ENCODE results near the gene EXOSC7. TPM values are rescaled to one million over a fixed set of nuclear protein-coding genes. Genes with fewer than 3 reads are reported as not detected.

EXOSC7 gene
- total RNA-seq, 1 donor from 2014 or later: 54.6 TPM

GRCh38 chr3:44992555-44993470 is 16.8 kb downstream of the EXOSC7 start:
- intact Hi-C loops (cut with micrococcal nuclease): no loop called here

- intact Hi-C loops (cut with micrococcal nuclease): no loop called here
Observed at GRCh38 chr3:44993471-44994205, 17.6 kb downstream of the EXOSC7 start.

GRCh38 chr3:44995142-44995770 is 19.2 kb downstream of the EXOSC7 start:
- intact Hi-C loops (cut with micrococcal nuclease): no loop called here

- intact Hi-C loops (cut with micrococcal nuclease): no loop called here
Observed at GRCh38 chr3:44996556-44996969, 20.5 kb downstream of the EXOSC7 start.

GRCh38 chr3:44999782-45000181 is 23.7 kb downstream of the EXOSC7 start:
- intact Hi-C loops (cut with micrococcal nuclease): no loop called here

DNA sequence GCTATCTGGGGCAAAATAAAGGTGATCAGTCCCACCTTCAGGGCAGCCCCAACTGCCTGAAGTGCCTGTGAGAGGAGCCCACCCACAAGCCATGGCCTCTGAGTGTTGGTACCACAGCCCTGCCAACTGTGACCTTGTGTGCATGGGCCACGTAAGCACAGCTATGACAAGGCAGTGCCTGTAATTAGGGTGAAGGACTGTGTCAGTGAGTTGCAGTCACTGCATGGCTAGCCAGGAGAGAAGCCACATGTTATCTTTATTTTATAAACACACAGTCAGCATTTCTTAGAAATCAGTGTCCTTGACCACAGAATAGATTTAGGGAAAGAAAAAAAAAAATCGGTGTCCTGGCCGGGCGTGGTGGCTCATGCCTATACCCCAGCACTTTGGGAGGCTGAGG is 24.8 kb downstream of the EXOSC7 start:
- intact Hi-C loops (cut with micrococcal nuclease): no loop called here

DNA sequence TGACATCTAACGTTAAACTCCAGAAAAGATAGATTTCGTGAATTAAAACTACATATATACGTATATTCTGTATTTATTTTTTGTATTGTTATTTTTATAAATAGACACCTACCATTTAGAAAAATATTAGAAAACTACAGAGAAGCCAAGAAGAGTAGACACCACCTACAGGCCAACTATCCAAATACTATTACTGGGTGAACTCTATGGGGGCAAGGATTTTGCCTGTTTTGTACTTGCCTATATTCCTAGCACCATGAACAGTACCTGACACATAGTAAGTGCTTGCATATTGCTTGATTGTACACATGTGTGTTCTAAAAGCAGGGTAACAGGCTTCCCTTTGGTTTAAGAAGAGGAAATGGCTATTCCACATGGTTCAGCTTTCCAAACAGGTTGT is 25.7 kb downstream of the EXOSC7 start:
- intact Hi-C loops (cut with micrococcal nuclease): no loop called here

DNA sequence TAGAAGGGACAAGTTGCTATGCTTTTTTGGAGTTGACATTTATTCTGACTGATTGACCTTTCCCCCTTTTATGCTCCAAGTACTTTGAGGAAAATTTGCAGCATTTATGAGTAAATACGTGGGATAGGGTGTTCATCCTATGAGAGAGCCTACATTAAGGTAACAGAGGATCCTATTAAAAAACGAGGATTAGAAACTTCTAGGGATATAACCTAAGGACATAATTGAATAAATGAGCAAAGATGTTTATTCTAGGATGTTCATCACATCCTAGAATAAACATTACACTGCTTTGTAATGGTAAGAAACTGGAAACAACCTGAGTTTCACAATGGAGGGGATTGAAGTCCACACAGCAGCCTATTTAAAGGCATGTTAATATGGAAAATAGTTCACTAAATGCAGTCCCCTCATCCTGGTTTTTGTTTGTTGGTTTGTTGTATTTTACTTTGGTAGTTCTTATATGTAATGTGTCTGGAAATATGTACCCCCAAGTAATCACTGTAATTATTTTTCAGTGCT is 26.2 kb downstream of the EXOSC7 start:
- intact Hi-C loops (cut with micrococcal nuclease): no loop called here

- intact Hi-C loops (cut with micrococcal nuclease): no loop called here
Observed at GRCh38 chr3:45002720-45003119, 26.7 kb downstream of the EXOSC7 start.

DNA sequence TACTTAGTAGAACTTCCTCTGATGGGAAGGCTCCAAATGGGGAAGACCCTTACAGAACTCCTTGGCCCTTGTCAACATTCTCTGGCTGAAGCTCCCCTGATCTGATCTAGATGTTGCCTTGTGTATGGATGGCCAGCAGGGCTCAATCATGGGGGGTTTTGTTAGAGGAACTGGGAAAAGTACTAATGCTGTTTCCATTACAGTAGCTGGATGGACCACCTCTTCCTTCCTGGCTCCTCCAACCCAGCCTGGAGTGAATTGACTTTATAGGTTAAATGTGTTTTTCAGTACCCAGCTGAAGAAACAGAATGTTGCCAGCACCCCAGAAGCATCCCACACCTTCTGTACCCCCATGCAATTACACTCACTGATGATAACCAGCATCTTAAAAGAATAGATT is 27.4 kb downstream of the EXOSC7 start:
- intact Hi-C loops (cut with micrococcal nuclease): no loop called here

DNA sequence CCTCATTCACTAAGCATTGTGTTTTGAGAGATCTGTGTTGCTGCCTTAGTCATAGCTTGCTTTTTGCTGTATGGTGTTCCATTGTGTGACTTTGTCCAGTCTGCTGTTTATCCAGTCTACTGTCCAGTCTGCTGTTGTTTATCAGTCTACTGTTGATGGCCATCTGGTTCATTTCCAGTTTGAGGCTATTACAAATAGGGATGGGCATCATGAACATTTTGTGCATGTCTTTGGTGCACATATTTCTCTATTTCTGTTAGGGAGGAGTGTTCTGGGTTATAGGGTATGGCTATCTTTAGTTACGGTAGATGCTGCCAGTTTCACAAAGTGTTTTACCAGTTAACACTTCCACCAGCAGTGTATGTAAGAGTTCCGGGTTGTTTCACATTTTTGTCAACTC is 27.8 kb downstream of the EXOSC7 start:
- intact Hi-C loops (cut with micrococcal nuclease): no loop called here

DNA sequence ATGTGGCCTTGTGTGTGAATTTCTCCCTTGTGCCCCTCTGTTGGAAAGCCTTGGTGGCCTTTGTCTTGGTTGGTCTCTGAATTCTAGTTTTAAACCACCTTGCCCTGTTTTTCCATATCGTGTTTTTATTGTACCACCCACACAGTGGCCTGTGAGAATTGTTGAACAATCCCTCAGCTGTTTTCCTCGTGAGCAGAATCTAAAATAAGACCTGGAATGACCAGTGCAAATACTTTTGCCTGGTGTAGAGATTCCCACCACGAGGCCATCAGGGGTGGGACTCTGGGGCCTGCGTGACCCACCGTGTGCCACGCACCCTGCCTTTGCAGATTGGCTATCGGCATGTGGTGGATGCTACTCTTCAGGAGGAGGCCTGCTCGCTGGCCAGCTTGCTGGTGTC is 31.0 kb downstream of the EXOSC7 start:
- intact Hi-C loops (cut with micrococcal nuclease): no loop called here

- intact Hi-C loops (cut with micrococcal nuclease): no loop called here
Observed at GRCh38 chr3:45008117-45008516, 32.1 kb downstream of the EXOSC7 start.

- intact Hi-C loops (cut with micrococcal nuclease): no loop called here
Observed at GRCh38 chr3:45009868-45010267, 33.8 kb downstream of the EXOSC7 start.

GRCh38 chr3:45010811-45011333 is 34.8 kb downstream of the EXOSC7 start:
- intact Hi-C loops (cut with micrococcal nuclease): no loop called here

- intact Hi-C loops (cut with micrococcal nuclease): no loop called here
Observed at GRCh38 chr3:45011756-45012508, 35.9 kb downstream of the EXOSC7 start.

- intact Hi-C loops (cut with micrococcal nuclease): no loop called here
Observed at GRCh38 chr3:45012577-45012976, 36.5 kb downstream of the EXOSC7 start.

DNA sequence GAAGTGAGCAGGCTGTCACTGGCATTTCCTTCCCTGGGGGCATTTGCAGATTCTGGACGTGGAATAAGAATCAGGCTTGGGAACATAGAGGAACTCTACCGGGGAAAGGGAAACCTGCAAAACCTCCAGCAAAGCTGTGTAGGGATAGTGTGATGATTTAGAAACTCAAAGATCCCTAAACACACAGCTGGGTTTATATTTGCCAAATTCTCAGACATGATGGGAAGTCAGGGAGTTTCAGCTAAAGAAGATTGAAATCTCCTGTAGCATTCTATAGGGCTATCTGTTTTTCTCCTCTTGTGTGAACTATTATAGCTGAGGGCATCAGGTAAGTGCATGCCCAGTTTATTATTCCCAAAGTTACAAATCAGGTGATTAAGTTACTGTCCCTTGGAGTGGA is 40.9 kb downstream of the EXOSC7 start:
- intact Hi-C loops (cut with micrococcal nuclease): no loop called here

DNA sequence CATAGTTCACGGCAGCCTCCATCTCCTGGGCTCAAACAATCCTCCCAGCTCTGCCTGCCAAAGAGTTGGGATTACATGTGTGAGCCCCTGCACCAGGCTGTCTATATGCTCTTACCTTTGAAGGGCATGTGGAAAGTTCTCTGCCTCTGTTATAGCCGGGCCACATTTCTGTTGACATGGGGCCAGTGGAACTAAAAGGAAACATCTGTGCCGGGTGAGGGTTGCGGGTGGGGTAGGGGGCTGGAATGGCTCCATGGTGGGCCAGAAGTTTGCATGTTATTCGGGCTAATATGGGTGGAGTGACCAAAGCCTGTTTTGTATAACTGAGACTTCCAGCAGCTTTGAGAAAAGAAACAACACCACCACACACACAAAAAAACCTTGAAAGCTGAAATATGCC is 41.8 kb downstream of the EXOSC7 start:
- intact Hi-C loops (cut with micrococcal nuclease): no loop called here

DNA sequence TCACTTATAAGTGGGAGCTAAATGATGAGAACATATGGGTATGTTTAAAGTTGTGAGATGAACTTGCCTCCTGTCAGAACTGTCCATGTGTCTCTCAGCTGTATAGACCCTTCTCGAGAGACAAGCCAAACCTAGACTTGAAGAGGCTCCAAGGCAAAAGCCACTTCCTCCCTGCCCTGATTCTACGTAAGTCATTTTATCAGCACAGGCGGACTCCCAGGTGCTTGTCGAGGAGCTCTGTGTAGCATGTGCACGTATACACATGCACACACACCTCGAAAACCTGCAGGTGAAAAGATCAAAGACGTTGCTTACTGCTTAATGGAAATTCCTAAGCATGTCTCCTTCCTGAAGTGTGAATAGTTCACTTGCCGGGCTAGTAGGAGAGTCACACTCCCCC is 44.5 kb downstream of the EXOSC7 start:
- intact Hi-C loops (cut with micrococcal nuclease): no loop called here
